GM04503 (cell line): ENCODE results near the gene RGS17.
"Not testable (repeated sequence)": the region's sequence is repeated elsewhere in the genome, so short reads cannot be mapped to it uniquely, and the experiment has no call there.

Source experiments
- DNase-seq: peaks from one replicate; pipeline ENCODE4 v3.0.0-alpha.2; 2012; ENCODE audit warnings: low read depth

The RGS17 gene

DNA sequence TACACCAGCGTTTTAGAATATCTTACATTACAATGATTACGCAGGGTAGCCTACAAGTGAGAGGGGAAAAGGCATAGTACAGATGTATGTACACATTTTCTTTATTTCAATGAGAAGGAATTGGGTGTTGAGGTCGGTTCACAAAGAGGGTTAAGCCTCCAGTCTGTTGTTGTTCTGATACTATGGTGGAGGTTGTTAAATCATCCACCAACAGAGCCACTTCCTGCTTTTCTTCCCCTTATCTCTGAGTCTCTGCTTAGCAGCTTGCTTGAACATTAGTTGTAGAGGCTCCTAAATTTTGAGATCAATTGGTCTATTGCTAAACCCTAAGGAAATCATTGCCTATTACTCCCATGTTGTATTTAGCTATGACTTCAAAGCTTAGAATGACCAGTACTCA is 7.3 kb downstream of the RGS17 start:
- DNase-seq = no peak

DNA sequence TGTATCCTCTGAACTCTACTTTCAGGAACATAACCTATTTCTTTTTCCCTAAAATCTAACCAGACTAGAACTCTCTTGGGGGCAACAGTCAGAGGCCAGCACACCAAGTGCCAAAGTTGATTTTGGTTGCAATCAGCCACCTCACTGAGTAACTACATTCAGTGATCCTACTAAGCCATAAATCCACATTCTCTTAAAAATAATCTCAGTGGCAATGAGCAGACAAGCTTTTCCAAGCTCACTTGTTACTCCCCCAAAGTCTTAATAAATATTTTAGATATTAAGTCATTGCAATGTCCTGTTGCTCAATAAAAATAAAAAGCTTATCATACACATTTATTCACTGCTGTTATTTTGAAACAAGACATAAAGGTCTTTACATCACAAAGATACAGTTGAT is 9.8 kb downstream of the RGS17 start:
- no peak for DNase-seq

DNA sequence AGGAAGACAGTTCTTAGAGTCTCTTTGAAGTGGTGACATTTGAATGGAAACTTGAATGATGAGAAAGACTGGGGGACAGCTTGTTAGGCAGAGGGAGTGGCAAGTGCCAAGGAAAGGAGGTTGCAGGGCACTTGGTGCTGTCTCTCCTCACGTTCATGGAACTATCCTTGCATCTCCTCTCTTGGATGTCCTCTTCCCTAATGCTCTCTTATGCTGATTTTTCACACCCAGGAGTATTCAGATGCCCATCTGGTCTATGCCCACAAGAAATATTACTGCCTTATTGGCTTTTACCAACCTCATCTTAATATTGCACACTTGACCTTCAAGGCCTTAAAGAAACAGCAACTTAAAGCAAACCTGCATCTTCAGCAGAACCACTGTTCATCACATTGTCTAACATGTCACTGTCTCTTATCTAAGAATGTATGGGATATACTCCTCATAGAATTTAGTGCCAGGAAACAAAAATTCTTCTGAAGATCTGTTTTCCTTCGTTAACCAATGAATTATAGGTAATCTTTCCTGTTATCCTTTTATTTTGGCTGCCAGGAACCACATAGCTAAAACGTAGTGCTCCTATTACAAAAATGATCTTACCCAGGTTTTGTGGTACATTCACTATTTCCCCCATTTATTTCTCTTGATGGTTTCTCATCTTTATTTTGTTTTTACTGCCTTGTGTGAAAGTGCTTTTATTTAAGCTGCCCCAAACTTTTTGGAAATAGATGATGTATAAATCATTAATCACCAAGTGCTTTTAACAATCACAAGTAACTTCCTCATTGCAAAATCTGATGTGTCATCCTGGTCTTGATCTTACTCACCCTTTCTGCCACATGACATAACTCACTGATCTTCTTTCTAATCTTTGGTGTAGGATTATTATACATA is 12.8 kb downstream of the RGS17 start:
- peak; percentile 44 for DNase-seq

DNA sequence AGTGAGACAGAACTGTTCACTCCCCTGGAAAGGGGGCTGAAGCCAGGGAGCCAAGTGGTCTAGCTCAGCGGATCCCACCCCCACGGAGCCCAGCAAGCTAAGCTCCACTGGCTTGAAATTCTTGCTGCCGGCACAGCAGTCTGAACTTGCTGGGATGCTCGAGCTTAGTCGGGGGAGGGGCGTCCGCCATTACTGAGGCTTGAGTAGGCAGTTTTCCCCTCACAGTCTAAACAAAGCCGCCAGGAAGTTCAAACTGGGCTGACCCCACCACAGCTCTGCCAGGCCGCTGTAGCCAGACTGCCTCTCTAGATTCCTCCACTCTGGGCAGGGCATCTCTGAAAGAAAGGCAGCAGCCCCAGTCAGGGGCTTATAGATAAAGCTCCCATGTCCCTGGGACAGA is 20.0 kb downstream of the RGS17 start:
- not testable (repeated sequence) for DNase-seq

DNA sequence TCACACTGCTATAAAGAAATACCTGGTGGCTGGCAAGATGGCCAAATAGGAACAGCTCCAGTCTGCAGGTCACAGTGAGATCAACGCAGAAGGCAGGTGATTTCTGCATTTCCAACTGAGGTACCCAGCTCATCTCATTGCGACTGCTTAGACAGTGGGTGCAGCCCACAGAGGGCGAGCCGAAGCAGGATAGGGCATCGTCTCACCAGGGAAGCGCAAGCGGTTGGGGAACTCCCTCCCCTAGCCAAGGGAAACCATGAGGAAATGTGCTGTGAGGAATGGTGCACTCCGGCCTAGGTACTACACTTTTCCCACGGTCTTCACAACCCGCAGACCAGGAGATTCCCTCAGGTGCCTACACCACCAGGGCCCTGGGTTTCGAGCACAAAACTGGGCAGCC is 20.5 kb downstream of the RGS17 start:
- not testable (repeated sequence) for DNase-seq

DNA sequence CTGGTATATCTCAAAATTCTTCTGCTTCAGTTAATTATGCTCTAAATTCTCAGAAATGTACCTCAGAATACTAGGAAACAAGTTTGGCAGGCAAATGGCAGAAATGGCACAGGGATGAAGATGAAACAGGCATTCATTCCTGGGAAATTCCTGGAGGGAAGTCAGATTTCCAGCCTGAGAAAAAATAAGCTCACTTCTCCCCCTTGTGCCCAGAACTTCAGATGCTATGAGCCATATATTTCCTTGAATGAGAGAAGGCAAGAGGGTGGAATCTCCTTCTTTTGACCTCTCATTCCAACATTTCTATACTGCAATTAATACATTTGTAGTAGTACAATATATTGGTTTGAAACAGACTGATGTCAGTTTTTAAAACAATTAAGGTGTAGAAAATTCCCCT is 22.8 kb downstream of the RGS17 start:
- DNase-seq = no peak

DNA sequence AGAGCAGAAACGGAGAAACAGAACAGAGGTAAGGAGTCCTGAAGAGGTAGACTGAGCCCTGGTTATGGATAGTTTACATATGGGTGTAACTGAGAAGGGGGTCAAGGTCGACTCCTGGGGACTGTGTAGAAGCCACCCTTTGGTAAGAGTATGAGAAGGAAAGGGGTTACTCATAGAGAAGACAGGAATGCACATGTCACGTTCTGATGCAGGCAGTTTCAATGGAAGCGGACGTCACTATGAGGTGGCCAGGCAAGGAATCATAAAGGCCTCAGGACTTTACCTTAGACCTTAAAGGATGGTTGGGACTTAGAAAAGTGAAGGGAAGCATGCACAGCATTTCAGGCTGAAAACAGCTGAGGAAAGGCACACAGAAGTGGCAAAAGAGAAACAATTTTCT is 25.1 kb downstream of the RGS17 start:
- no peak for DNase-seq

DNA sequence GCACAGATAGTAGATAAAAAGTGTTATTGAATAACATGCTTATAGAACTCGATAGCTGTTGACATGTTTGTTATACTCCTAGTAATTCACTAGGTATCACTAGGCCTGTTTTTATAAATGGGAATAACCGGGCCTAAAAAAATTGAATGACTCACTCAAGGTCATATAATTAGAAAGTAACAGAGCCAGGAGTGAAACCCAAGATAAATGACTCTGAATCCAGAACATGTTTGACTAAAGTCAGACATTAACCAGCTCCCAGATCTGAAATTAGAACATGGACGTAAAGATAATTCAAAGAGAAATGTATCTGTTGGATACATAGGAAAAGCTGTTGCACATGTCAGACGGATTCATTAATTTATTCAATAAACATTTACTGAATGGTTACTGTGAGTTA is 26.9 kb downstream of the RGS17 start:
- no peak for DNase-seq

DNA sequence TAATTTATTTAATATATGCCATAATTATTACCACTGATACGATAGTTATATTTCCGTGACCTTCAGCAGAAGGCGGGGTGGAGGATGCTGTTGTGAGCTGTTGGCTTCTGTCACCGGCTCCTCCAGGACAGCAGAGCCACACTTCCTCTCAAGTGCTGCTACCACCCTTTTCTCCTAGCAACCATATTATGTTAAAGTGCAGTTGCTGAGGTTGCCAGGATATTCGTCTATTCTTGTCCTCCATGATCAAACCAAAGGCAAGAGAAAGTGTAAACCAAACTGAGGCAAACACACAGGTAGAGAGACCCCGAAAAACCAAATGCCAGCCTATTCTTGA is 27.8 kb downstream of the RGS17 start:
- no peak for DNase-seq

DNA sequence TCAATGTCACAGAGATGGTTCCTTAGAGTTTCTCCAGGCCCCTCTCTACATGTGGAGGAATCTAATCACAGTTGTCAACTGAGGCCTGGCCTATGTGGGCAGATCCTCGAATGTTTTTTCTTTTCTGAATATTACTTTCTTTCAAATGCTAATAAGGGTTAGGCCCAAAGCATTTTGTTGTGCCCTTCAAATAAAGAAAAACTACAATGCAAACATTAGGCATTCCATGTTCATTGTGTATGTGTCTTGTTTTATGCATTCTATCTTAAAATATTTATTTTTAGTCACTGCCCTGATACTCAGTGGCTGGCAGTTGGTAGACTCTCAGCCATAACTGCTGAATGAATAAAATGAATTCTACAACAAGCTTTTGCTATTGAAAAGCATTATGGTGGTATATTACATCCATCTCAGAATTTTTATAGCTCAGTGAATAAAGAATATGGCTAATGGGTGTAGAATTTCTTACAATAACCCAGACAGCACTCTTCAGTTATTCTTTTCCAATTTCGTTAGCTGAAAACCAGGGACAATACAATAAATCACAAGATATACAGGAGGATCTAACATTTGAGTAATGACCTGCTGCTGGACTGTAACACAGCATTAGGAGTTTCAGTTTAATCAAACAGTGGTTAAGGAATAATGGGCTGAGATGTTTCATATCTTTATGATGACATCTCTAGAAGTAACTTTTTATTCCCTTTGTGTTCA is 28.3 kb downstream of the RGS17 start:
- no peak for DNase-seq

DNA sequence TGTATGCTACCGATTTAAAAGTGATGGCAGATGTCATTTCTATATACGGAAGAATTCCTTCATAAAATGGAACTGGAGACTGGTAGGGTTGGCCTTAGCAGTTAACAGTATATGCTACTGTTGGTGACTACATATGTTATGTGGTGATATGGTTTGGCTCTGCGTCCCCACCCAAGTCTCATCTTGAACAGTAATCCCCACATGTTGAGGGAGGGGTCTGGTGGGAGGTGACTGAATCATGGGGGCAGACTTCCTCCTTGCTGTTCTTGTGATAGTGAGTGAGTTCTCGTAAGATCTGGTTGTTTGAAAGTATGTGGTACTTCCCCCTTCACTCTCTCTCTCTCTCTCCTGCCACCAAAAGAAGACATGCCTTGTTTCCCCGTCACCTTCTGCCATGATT is 29.6 kb downstream of the RGS17 start:
- no peak for DNase-seq

DNA sequence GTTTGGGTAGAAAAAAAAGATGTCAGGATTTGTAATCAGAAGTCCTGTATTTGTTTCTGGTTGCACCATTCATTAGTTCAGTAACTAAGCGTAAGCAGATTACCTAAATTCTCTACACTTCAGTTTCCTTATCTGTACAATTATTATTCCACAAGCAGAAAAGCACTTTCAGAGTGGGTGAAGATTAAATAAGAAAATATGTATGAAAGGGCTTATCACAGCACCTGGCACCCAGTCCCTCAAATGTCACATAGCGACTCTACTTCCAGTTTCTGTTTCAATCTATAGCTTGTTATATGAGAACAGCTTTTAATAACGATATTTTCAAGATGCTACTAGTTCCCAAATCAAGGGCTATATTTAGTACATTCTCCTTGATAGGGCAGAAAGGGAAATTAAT is 31.4 kb downstream of the RGS17 start:
- no peak for DNase-seq

DNA sequence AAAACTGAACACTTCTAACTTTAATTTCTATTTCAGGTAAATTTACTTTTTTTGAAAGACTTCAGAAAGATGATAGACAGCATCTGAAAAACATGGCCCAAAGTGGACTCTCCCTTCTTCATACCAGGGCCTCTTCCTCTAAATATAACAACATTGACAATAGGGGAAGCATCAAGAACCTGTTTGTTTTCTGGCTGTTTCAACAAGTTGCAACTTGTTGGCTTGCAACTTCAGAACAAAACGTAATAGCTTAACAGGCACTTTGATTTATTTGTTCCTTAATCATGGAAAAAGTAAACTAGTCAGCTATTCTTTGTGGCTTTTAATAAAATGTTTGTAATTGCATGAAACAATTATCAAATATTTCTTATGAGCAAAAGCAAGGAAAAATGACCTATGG is 34.3 kb downstream of the RGS17 start:
- no peak for DNase-seq

DNA sequence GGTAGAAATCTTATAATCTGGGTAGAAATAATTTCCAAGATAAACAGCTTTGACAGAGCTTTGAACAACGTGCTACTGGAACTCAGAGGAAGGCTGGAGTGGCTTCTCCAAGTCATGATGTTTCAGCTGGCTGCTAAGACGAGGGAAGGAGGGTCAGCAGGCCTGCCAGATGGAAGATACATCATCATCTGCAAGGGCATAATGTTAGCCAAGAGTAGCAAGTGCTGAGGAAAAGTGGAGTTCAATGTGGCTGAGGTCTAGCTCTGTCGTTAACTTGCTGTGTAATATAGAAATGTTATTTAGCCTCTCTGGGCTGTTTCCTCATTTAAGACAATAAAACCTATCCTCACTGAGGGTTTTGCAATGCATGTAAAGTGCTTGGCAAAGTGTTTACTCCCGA is 35.1 kb downstream of the RGS17 start:
- no peak for DNase-seq

DNA sequence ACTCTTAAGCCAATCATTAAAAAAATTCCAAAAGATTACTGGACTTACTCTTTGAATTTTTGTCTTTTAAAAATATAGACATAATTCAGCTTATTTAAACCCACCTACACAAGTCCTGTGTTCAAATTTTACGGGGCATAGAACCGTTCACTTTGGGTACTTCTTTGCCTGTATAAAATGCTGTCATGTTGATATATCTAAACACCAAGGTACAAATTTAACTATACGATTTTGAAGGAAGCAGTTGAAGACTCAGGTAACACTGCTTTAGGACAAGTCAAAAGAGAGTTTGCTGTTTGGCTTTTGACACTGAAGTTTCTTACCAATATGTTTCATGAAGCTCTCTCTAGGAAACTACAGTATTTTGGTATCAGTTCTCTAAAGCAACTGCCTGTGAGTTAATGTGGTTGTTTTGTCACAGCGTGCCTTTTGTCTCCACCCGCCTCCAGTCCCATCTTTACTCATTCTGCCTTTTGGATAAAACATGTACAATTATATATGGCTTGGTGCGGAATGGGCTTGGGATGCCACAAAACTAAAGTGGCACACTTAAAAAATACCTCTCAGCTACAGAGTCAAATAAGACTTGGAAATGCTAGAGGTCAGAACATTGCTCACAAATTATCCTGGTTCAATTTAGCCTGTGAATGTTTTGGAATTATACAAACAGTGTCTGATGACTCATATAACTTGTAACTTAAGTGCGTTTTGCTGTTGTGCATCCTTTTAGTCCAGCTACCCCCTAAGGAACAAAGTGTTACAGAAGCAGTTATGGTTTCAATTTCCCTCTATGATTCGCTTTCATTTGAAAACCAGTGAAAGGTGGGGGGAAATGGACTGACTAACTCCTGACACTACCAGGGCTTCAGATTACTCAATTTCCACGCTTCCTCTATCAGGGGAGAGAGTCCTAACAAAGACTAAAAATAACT is 38.7 kb downstream of the RGS17 start:
- peak; percentile 35 for DNase-seq

DNA sequence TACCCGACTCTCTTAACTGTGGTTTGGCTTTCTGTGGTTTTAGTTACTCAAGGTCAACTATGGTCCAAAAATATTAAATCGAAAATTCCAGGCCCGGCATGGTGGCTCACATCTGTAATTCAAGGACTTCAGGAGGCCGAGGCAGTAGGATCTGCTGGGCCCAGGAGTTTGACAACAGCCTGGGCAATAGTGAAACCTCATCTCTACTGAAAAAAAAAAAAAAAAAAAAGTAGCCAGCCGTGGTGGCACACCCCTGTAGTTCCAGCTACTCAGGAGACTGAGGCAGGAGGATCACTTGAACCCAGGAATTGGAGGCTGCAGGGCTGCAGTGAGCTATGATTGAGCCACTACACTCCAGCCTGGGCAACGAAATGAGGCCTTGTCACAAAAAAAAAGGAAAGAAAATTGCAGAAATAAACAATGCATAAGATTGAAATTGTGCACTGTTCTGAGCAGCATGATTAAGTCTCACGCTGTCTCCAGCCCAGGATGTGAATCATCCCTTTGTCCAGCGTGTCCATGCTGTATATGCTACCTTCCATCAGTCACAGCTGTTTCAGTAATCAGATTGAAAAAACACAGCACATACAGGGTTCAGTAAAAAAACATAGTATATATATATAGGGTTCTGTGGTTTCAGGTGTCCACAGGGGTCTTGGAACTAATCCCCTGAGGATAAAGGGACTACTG is 40.7 kb downstream of the RGS17 start:
- no peak for DNase-seq

DNA sequence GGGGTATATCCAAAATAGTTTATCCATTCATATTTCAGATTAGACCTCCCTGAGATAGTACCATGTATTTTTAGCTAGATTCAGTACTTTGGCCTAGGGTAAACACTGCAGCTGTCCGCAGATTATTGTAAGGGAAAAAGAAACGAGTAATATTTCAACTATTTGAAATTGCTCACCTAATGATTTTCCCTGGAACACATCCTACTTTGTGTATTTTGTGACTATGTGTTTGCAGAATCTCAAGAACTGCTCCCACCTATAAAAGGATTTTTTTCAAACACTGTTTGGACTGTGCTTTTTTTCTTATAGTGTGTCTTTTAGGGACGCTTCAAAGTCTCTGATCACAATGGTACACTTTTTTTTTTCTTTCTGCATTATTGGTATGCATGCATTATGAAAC is 42.3 kb downstream of the RGS17 start:
- no peak for DNase-seq

DNA sequence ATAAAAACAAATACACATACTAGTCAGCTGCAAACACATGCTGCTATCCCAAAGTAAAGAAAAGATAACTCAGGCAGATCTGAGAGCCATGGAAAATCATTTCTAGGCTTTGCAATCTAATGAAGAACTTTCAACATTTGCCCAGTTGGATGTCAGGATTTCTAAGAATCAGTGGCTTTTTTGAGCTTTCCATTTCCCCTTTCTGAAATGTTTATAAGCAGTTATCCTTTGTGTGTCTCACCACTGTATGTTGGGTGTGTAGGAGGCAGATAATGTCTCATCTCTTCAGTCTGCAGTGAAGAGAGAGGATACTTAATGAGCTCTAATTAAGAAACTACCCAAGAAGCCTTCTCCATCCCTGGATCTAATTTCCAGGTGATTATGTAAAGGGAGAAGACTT is 43.6 kb downstream of the RGS17 start:
- DNase-seq = no peak

DNA sequence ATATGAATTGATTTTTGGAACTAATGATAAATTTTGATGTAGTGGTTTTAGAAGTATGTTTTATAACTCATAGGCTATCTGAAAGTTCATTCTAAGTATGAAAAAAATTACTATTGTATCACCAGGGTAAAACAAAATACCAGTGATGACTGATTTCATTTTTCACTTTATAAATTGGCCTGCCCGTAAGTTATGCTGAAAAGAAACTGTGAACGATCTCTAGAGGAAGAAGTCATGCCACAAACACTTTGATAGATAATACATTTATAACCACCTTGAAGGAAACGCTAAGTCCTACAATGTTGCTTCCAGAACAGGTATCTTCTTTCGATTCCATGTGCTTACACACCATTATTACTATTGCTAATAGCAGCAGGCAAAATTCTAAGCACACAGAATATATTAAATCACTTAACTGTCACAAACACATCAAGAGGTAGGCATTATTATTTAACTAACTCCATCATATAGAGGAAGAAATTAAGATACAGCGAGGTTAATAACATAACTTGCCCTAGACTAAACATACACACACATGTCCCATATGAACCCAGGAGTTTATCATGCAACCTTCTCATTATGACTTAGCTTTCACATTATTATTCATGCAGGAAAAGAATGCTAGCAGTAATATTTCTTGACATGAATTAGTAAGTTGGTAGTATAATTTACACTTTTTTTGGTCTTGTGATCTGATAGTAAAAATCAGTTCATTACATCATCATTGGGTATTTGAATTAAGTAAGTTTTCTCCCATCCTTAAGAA is 44.7 kb downstream of the RGS17 start:
- DNase-seq = no peak

DNA sequence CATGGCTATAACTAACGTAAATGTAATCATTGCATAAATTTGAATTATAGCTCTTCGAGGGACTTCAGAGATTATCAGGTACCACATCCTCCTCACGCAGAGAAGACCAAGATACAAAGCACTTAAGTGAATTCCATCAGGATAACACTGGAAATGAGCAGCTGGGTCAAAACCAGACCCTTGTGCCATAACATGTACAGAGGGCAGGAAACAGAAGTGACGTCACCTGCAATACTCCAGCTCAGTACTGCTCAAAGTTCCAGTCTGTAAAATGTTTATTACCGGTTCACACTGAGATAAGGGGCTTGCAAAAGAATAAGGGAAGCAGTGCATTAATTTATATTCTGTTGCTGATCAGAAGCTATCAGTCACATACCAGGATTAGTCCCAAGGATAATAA is 45.8 kb downstream of the RGS17 start:
- no peak for DNase-seq

DNA sequence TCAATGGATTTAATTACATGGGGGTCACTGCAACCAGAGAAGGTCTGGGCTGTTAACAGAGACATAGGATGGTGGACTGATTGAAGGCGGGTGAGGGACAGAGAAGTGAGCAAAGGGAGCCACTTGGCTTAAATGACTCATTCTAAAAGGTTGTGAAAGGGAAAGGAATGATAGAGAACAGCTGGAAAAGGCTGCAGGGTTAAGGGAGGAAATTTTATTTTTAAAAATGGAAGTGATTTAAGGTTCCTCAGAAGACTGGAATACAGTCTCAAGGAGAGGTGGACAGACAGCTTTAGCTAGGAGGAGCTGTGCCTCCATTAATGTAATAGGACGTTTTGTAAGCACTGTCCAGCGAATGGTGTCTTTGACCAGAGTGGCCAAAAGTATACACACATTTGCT is 46.7 kb downstream of the RGS17 start:
- DNase-seq = no peak
